Activated CD8-positive, alpha-beta T cell treated with anti-CD3 and anti-CD28 coated beads for 36 hours (primary cell): ENCODE results near the gene TRERF1. TPM values are rescaled to one million over a fixed set of nuclear protein-coding genes. Genes with fewer than 3 reads are reported as not detected.

Experiments used
- ATAC-seq: fragments of 200-7000 bp; cut with Tn5 transposase; one replicate; pipeline ENCODE4 v1.10.0; 2021; ENCODE audit warnings: mild to moderate bottlenecking, moderate library complexity
- CTCF ChIA-PET: fragments of 350-600 bp; sonication (Branson Sonifier 250); formaldehyde crosslinking; loops from one replicate; lab custom pipeline; 2021; ENCODE audit warnings: antibody characterized with exemption; lab: Charles Lee
- POLR2A ChIA-PET: fragments of 350-600 bp; sonication (Branson Sonifier 250); formaldehyde crosslinking; loops from one replicate; lab custom pipeline; 2021; ENCODE audit warnings: antibody characterized with exemption; lab: Charles Lee
- DNase-seq: peaks from one replicate; pipeline ENCODE4 v3.0.0-alpha.2; 2020
- H3K27ac Mint-ChIP-seq: one replicate; pipeline ENCODE4 v1.8.0; 2021; ENCODE audit warnings: mild to moderate bottlenecking, mixed read lengths
- H3K27me3 Mint-ChIP-seq: one replicate; pipeline ENCODE4 v1.8.0; 2021; ENCODE audit warnings: mixed read lengths
- H3K36me3 Mint-ChIP-seq: one replicate; pipeline ENCODE4 v1.8.0; 2021; ENCODE audit warnings: low read depth, mixed read lengths
- H3K4me1 Mint-ChIP-seq: one replicate; pipeline ENCODE4 v1.8.0; 2021; ENCODE audit warnings: low read depth, mixed read lengths
- H3K4me3 Mint-ChIP-seq: one replicate; pipeline ENCODE4 v1.8.0; 2021; ENCODE audit warnings: mild to moderate bottlenecking, moderate library complexity, mixed read lengths
- H3K9me3 Mint-ChIP-seq: one replicate; pipeline ENCODE4 v1.8.0; 2021; ENCODE audit warnings: mixed read lengths
- CTCF ChIP-seq: fragments of 200-600 bp; IDR thresholded peaks from one replicate; pipeline ENCODE4 v1.8.0; 2022; ENCODE audit warnings: antibody characterized with exemption, mild to moderate bottlenecking
- intact Hi-C: fragments of 100-400 bp; cut with micrococcal nuclease; formaldehyde crosslinking; loops from one replicate; pipeline ENCODE4 v1.10.0; 2022
- total RNA-seq, 2 experiments: library from RNA; stranded (reverse); gene quantifications; one replicate each; pipeline ENCODE4 v1.2.3, GENCODE V29; 2021

Gene TRERF1
- total RNA-seq, 2 experiments from 2014 or later = 6.5 to 6.9 TPM

- Mint-ChIP-seq H3K27me3 (peaks cover 4% of the 10 kb centered on the region), H3K36me3 (peaks cover 5% of the 10 kb centered on the region), H3K4me3 (peak overlapping the region; percentile 97), H3K4me1 (peaks cover 53% of the 10 kb centered on the region), H3K9me3 (no peaks in the 10 kb centered on the region), H3K27ac (peak overlapping the region; percentile 93)
- DNase-seq (peak; percentile 77), ATAC-seq (peak; percentile 24)
- no peak for TF ChIP-seq CTCF
- ChIA-PET CTCF (interaction anchor here (0.7 to 8.7 kb wide), 5 partner anchors 44 to 237 kb away, joined by 3 to 56 read pairs (median 3); no protein-coding TSS in a partner anchor), POLR2A (interaction anchor here (0.6 to 8.3 kb wide), 13 partner anchors 10 to 215 kb away, joined by 3 to 72 read pairs (median 4); no protein-coding TSS in a partner anchor)
- intact Hi-C loops = loop anchor here (10.0 kb wide), 1 partner anchor 56 kb away; no protein-coding TSS in a partner anchor
Measured at GRCh38 chr6:42450477-42451332, 1.0 kb downstream of the TRERF1 start.

- Mint-ChIP-seq H3K4me1 (peaks cover 59% of the 10 kb centered on the region), H3K27me3 (peaks cover 4% of the 10 kb centered on the region), H3K9me3 (peaks cover 2% of the 10 kb centered on the region), H3K36me3 (peaks cover 11% of the 10 kb centered on the region), H3K27ac (peak overlapping the region; percentile 93), H3K4me3 (peak overlapping the region; percentile 97)
- DNase-seq = no peak
- no peak for TF ChIP-seq CTCF
- no peak for ATAC-seq
- POLR2A ChIA-PET = interaction anchor here (0.6 to 8.3 kb wide), 9 partner anchors 9 to 214 kb away, joined by 3 to 72 read pairs (median 5); no protein-coding TSS in a partner anchor
- intact Hi-C loops = loop anchor here (10.0 kb wide), 1 partner anchor 55 kb away; no protein-coding TSS in a partner anchor
- CTCF ChIA-PET = interaction anchor here (1.1 to 8.7 kb wide), 5 partner anchors 48 to 140 kb away, joined by 3 to 56 read pairs (median 6); no protein-coding TSS in a partner anchor
Measured at GRCh38 chr6:42449917-42450476, 1.7 kb downstream of the TRERF1 start.

GRCh38 chr6:42448927-42449659 lies 2.6 kb downstream of the TRERF1 start:
- ATAC-seq = no peak

GRCh38 chr6:42448391-42448790 lies 3.3 kb downstream of the TRERF1 start:
- intact Hi-C loops = no loop called here
- no peak for ATAC-seq
- ChIA-PET CTCF (interaction anchor here (0.8 to 8.7 kb wide), 6 partner anchors 11 to 139 kb away, joined by 3 to 56 read pairs (median 6); no protein-coding TSS in a partner anchor), POLR2A (interaction anchor here (0.7 to 8.3 kb wide), 5 partner anchors 24 to 170 kb away, joined by 3 to 72 read pairs (median 4); no protein-coding TSS in a partner anchor)
- peak overlapping the region; percentile 93 for H3K27ac Mint-ChIP-seq
- DNase-seq = no peak
- H3K36me3 Mint-ChIP-seq = peaks cover 11% of the 10 kb centered on the region
- H3K4me1 Mint-ChIP-seq = peaks cover 65% of the 10 kb centered on the region
- H3K4me3 Mint-ChIP-seq = peak overlapping the region; percentile 97
- H3K9me3 Mint-ChIP-seq = peaks cover 2% of the 10 kb centered on the region
- no peak for TF ChIP-seq CTCF
- H3K27me3 Mint-ChIP-seq = no peaks in the 10 kb centered on the region

More at GRCh38 chr6:42448927-42449659, 2.6 kb downstream of the TRERF1 start:
- DNase-seq = no peak
- TF ChIP-seq CTCF = no peak
- intact Hi-C loops = no loop called here
- CTCF ChIA-PET = interaction anchor here (0.8 to 8.7 kb wide), 8 partner anchors 11 to 139 kb away, joined by 3 to 56 read pairs (median 6); no protein-coding TSS in a partner anchor
- Mint-ChIP-seq H3K4me1 (peaks cover 65% of the 10 kb centered on the region), H3K27ac (peak overlapping the region; percentile 93), H3K36me3 (peaks cover 11% of the 10 kb centered on the region), H3K4me3 (peak overlapping the region; percentile 97), H3K9me3 (peaks cover 2% of the 10 kb centered on the region), H3K27me3 (peaks cover 2% of the 10 kb centered on the region)
- POLR2A ChIA-PET = interaction anchor here (0.7 to 8.3 kb wide), 8 partner anchors 20 to 171 kb away, joined by 3 to 72 read pairs (median 4); no protein-coding TSS in a partner anchor
